ENCODE data around the gene TBX15.

The TBX15 gene

GRCh38 chr1:119007339-119007669 lies 19.2 kb upstream of the TBX15 start:
- DNase-seq (ENCODE audit: low read depth) = no peak
- H3K4me3 ChIP-seq (ENCODE audit: low read depth, low read length) = no peak overlapping the region
- TF ChIP-seq CTCF (IDR thresholded peaks at IDR 0.05; ENCODE audit: low read depth, low read length, missing control alignments) = no peak

GRCh38 chr1:119006406-119007279 lies 18.5 kb upstream of the TBX15 start:
- DNase-seq (ENCODE audit: low read depth) = no peak
- no peak for TF ChIP-seq CTCF (IDR thresholded peaks at IDR 0.05; ENCODE audit: low read depth, low read length, missing control alignments)
- no peak overlapping the region for H3K4me3 ChIP-seq (ENCODE audit: low read depth, low read length)

DNA sequence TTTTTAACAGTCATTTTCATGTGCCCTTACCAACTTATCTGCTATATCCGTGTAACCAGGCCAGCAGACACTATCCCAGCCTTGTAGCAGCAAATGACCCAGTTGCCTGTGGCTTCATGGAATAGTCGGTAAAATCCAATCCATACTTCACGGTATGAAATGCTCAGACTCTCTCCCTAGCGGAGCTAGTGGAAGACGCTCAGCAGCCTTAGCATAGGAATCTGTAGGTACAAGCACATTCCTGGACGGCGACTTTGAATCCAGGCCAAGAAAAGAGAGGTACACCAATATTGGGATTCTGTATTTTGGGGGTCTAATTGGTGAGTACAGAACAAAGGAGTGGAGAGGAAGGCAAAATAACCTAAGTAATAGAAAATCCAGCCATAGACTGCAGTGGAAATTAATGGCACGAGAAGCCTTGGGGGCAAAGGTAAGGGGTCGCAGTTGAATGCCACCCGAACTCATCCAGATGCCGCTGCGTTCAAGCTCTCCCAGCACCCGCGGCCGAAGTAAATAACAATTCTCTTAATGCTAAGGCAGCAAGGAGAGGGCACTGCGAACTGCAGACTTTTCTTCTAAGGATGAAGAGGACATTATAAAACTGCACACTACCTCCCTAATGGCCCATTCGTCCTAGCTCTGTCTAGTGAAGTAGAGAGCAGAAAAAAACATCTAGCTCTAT lies 17.7 kb upstream of the TBX15 start:
- TF ChIP-seq CTCF (IDR thresholded peaks at IDR 0.05; ENCODE audit: low read depth, low read length, missing control alignments) = no peak
- H3K4me3 ChIP-seq (ENCODE audit: low read depth, low read length) = no peak overlapping the region
- no peak for DNase-seq (ENCODE audit: low read depth)

GRCh38 chr1:119004781-119005180 lies 16.6 kb upstream of the TBX15 start:
- no peak for TF ChIP-seq CTCF (IDR thresholded peaks at IDR 0.05; ENCODE audit: low read depth, low read length, missing control alignments)
- no peak overlapping the region for H3K4me3 ChIP-seq (ENCODE audit: low read depth, low read length)
- no peak for DNase-seq (ENCODE audit: low read depth)

- TF ChIP-seq CTCF (IDR thresholded peaks at IDR 0.05; ENCODE audit: low read depth, low read length, missing control alignments) = no peak
- H3K4me3 ChIP-seq (ENCODE audit: low read depth, low read length) = no peak overlapping the region
- DNase-seq (ENCODE audit: low read depth) = no peak
These were observed 16.0 kb upstream of the TBX15 start for GRCh38 chr1:119004129-119004527.

DNA sequence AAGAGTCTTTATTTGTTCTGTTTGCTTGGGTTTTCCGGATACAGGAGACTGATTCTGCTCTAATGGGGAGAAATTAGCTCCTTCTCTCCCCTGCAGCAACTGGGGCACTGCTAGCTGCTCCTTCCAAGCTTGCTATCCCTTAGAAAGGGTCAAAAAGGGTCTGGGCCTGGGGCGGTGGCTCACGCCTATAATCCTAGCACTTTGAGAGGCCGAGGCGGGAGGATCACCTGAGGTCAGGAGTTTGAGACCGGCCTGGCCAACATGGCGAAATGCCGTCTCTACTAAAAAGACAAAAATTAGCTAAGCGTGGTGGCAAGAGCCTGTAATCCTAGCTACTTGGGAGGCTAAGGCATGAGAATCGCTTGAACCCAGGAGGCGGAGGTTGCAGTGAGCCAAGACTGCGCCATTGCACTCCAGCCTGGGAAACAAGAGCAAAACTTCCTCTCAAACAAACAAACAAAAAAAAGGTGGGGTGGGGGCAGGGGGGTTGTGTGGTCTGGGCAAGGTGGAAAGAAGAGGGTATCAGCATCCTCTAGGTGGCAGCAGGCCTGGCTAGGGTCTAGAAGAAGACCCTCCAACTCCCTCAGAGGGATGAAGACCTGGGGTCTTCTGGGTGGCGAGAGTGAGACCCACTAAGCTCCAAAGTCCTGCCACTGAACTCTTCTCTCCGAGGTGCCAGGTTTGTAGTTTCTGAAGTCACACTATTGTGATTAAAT lies 15.4 kb upstream of the TBX15 start:
- DNase-seq (ENCODE audit: low read depth) = no peak
- no peak overlapping the region for H3K4me3 ChIP-seq (ENCODE audit: low read depth, low read length)
- TF ChIP-seq CTCF (IDR thresholded peaks at IDR 0.05; ENCODE audit: low read depth, low read length, missing control alignments) = no peak
